ENCODE data around the gene SP140L. TPM values are rescaled to one million over a fixed set of nuclear protein-coding genes. Genes with fewer than 3 reads are reported as not detected.
A peak's percentile ranks its signal among the peaks of the same experiment; 100 is the strongest.

Gene SP140L
- total RNA-seq, 4 donors from 2014 or later: 6.5 to 18.6 (median 8.4) TPM

- no peak overlapping the region for H3K27ac ChIP-seq
- intact Hi-C loops (cut with DNase I): loop anchor here (10.0 kb wide), 1 partner anchor 97 kb away; the partner anchor contains the start of gene SP140L
- DNase-seq: no peak
- H3K9me3 ChIP-seq: no peaks in the 10 kb centered on the region
- H3K36me3 ChIP-seq: no peaks in the 10 kb centered on the region
- no peaks in the 10 kb centered on the region for H3K27me3 ChIP-seq
- no peak for TF ChIP-seq POLR2A (IDR thresholded peaks at IDR 0.05)
- TF ChIP-seq CTCF (IDR thresholded peaks at IDR 0.05): peak in 1 of 6 experiments; percentile 11
- H3K4me3 ChIP-seq (replicated peaks in 1 of 3): no peak overlapping the region
- H3K4me1 ChIP-seq: peaks cover 12 to 75% of the 10 kb centered on the region in 2 donors
- 84 to 87% methylated on average over 4 of the region's 4 CpGs for WGBS, 2 donors
Measured at GRCh38 chr2:230422149-230422548, 95.2 kb downstream of the SP140L start.

- Histone ChIP-seq H3K9me3 (no peaks in the 10 kb centered on the region), H3K4me1 (peaks cover 5 to 58% of the 10 kb centered on the region in 2 donors), H3K36me3 (no peaks in the 10 kb centered on the region), H3K4me3 (replicated peaks in 1 of 3) (no peak overlapping the region), H3K27ac (peak overlapping the region; percentile 18 to 39 (median 33)), H3K27me3 (no peaks in the 10 kb centered on the region)
- TF ChIP-seq CTCF (IDR thresholded peaks at IDR 0.05): no peak
- intact Hi-C loops (cut with DNase I): loop anchor here (10.0 kb wide), 1 partner anchor 99 kb away; the partner anchor contains the start of gene SP140L
- 92 to 93% methylated on average over 3 of the region's 3 CpGs for WGBS, 2 donors
- DNase-seq: no peak
Measured at GRCh38 chr2:230423851-230424458, 97.0 kb downstream of the SP140L start.

- H3K4me1 ChIP-seq: peaks cover 5 to 51% of the 10 kb centered on the region in 2 donors
- no peak overlapping the region for H3K27ac ChIP-seq
- DNase-seq: no peak
- no peaks in the 10 kb centered on the region for H3K9me3 ChIP-seq
- TF ChIP-seq CTCF (IDR thresholded peaks at IDR 0.05) (no peak), POLR2A (IDR thresholded peaks at IDR 0.05) (no peak)
- H3K4me3 ChIP-seq (replicated peaks in 1 of 3): no peak overlapping the region
- H3K27me3 ChIP-seq: no peaks in the 10 kb centered on the region
- H3K36me3 ChIP-seq: no peaks in the 10 kb centered on the region
- WGBS, 2 donors: 81 to 96% methylated on average over 1 of the region's 1 CpG
- intact Hi-C loops (cut with DNase I): loop anchor here (10.0 kb wide), 1 partner anchor 101 kb away; the partner anchor contains the start of gene SP140L
Measured at GRCh38 chr2:230425377-230425776, 98.4 kb downstream of the SP140L start.

GRCh38 chr2:230429513-230429912 lies 102.5 kb downstream of the SP140L start:
- Histone ChIP-seq H3K9me3 (no peaks in the 10 kb centered on the region), H3K4me1 (peaks cover 0 to 23% of the 10 kb centered on the region in 2 donors), H3K4me3 (replicated peaks in 1 of 3) (no peak overlapping the region), H3K27ac (no peak overlapping the region), H3K27me3 (no peaks in the 10 kb centered on the region), H3K36me3 (no peaks in the 10 kb centered on the region)
- no peak for DNase-seq
- no peak for TF ChIP-seq POLR2A (IDR thresholded peaks at IDR 0.05)
- TF ChIP-seq CTCF (IDR thresholded peaks at IDR 0.05): no peak
- intact Hi-C loops (cut with DNase I): loop anchor here (10.0 kb wide), 1 partner anchor 105 kb away; the partner anchor contains the start of gene SP140L

Data from thyroid gland (tissue), 4 donors.